AG04449 (cell line): ENCODE results near the gene REPIN1.

Experiments used
- CTCF ChIA-PET: fragments of 350-600 bp; formaldehyde crosslinking; extraction: SDS; loops from one replicate; lab custom pipeline; 2021; ENCODE audit warnings: antibody characterized with exemption; lab: Yijun Ruan, JAX
- POLR2A ChIA-PET: fragments of 400-600, 350-600 bp; formaldehyde crosslinking; extraction: SDS; loops from one replicate; lab custom pipeline; 2020; ENCODE audit warnings: antibody characterized with exemption, inconsistent platforms; lab: Yijun Ruan, JAX
- DNase-seq: peaks from one replicate; pipeline ENCODE4 v3.0.0-alpha.2; 2010; ENCODE audit warnings: low read depth, low spot score
- H3K4me3 ChIP-seq: 2 replicates; pipeline ENCODE4 v1.5.1; 2011; ENCODE audit warnings: low read depth, mild to moderate bottlenecking, control low read depth, low read length
- CTCF ChIP-seq: IDR thresholded peaks from one replicate; pipeline ENCODE4 v1.5.1; 2011; ENCODE audit warnings: mild to moderate bottlenecking, moderate library complexity, low read length, control low read depth, inconsistent platforms; ENCODE audit not compliant: insufficient read depth; ENCODE audit errors: missing control alignments

REPIN1 gene

GRCh38 chr7:150406567-150407421 lies 38.2 kb downstream of the REPIN1 start:
- H3K4me3 ChIP-seq: peak overlapping the region; percentile 8; the same call in 1 of the 2 replicates
- ChIA-PET CTCF (interaction anchor here (0.7 to 6.0 kb wide), 10 partner anchors 8 to 50 kb away, joined by 3 to 39 read pairs (median 4); no protein-coding TSS in a partner anchor), POLR2A (interaction anchor here (2.0 kb wide), 1 partner anchor 38 kb away, joined by 10 read pairs; the partner anchor contains the start of gene REPIN1)
- no peak for TF ChIP-seq CTCF
- DNase-seq: no peak

GRCh38 chr7:150407588-150408392 lies 39.2 kb downstream of the REPIN1 start:
- no peak overlapping the region for H3K4me3 ChIP-seq
- CTCF ChIA-PET: interaction anchor here (1.6 to 6.0 kb wide), 3 partner anchors 10 to 51 kb away, joined by 5 to 39 read pairs (median 13); no protein-coding TSS in a partner anchor
- DNase-seq: no peak
- POLR2A ChIA-PET: no interaction called here
- no peak for TF ChIP-seq CTCF

GRCh38 chr7:150408393-150409299 lies 40.0 kb downstream of the REPIN1 start:
- ChIA-PET POLR2A (no interaction called here), CTCF (interaction anchor here (1.6 to 6.0 kb wide), 4 partner anchors 9 to 52 kb away, joined by 5 to 39 read pairs (median 10); no protein-coding TSS in a partner anchor)
- no peak for DNase-seq
- no peak overlapping the region for H3K4me3 ChIP-seq
- TF ChIP-seq CTCF: no peak

- ChIA-PET POLR2A (no interaction called here), CTCF (interaction anchor here (2.0 to 6.0 kb wide), 2 partner anchors 13 to 53 kb away, joined by 8 to 39 read pairs; no protein-coding TSS in a partner anchor)
- TF ChIP-seq CTCF: no peak
- H3K4me3 ChIP-seq: no peak overlapping the region
- no peak for DNase-seq
These were observed 40.8 kb downstream of the REPIN1 start for GRCh38 chr7:150409300-150410030.

- H3K4me3 ChIP-seq: no peak overlapping the region
- DNase-seq: no peak
- no peak for TF ChIP-seq CTCF
- CTCF ChIA-PET: interaction anchor here (2.0 to 6.0 kb wide), 2 partner anchors 12 to 53 kb away, joined by 8 to 39 read pairs; no protein-coding TSS in a partner anchor
- POLR2A ChIA-PET: no interaction called here
These were observed 41.5 kb downstream of the REPIN1 start for GRCh38 chr7:150410131-150410530.
